Naive thymus-derived CD4-positive, alpha-beta T cell (primary cell): ENCODE data around the gene TERC. TPM values are rescaled to one million over a fixed set of nuclear protein-coding genes. Genes with fewer than 3 reads are reported as not detected.
"Not testable (repeated sequence)": the region's sequence is repeated elsewhere in the genome, so short reads cannot be mapped to it uniquely, and the experiment has no call there.

ENCODE experiments used
- ATAC-seq: fragments of 150-1000 bp; cut with Tn5 transposase; 2 replicates; pipeline ENCODE4 v1.10.0; 2021; ENCODE audit warnings: mild to moderate bottlenecking, moderate library complexity
- CTCF ChIA-PET: fragments of 350-600 bp; sonication (Branson Sonifier 250); formaldehyde crosslinking; loops from one replicate; lab custom pipeline; 2021; ENCODE audit warnings: antibody characterized with exemption; lab: Charles Lee
- POLR2A ChIA-PET: fragments of 350-600 bp; sonication (Branson Sonifier 250); formaldehyde crosslinking; loops from one replicate; lab custom pipeline; 2021; ENCODE audit warnings: antibody characterized with exemption, inconsistent platforms; lab: Charles Lee
- DNase-seq, 9 donors: peaks; one replicate each; pipeline versions ENCODE4 v3.0.0 to v3.0.0-alpha.2; 2020 to 2022; ENCODE audit warnings: mixed read lengths in 1 of 9
- H3K27ac ChIP-seq: one replicate; pipeline ENCODE4 v1.7.0; 2013; ENCODE audit warnings: mild to moderate bottlenecking, low read depth, low read length, moderate library complexity
- H3K27me3 ChIP-seq, 2 donors: one replicate each; pipeline ENCODE4 v1.7.0; 2013; ENCODE audit warnings: low read length in 2 of 2, mild to moderate bottlenecking in 2 of 2, moderate library complexity in 2 of 2; ENCODE audit not compliant: control insufficient read depth in 2 of 2, insufficient read depth in 2 of 2
- H3K36me3 ChIP-seq, 3 experiments: 1 replicate in 2 of 3; 2 replicates in 1 of 3; pipeline ENCODE4 v1.7.0; 2013; ENCODE audit warnings: low read length in 3 of 3, mild to moderate bottlenecking in 3 of 3, moderate library complexity in 1 of 3; ENCODE audit not compliant: insufficient read depth in 3 of 3, control insufficient read depth in 2 of 3
- H3K4me1 ChIP-seq, 2 donors: one replicate each; pipeline ENCODE4 v1.7.0; 2013; ENCODE audit warnings: low read length in 2 of 2, mild to moderate bottlenecking in 2 of 2, moderate library complexity in 1 of 2; ENCODE audit not compliant: control insufficient read depth in 2 of 2, insufficient read depth in 2 of 2
- H3K4me3 ChIP-seq: 2 replicates; pipeline ENCODE4 v1.7.0; 2013; ENCODE audit warnings: mild to moderate bottlenecking, low read length
- H3K9me3 ChIP-seq, 3 experiments: 1 replicate in 2 of 3; 2 replicates in 1 of 3; pipeline ENCODE4 v1.7.0; 2013; ENCODE audit warnings: low read length in 3 of 3; ENCODE audit not compliant: control insufficient read depth in 2 of 3
- H3K27ac Mint-ChIP-seq, 9 donors: one replicate each; pipeline ENCODE4 v1.8.0; 2020 to 2022; ENCODE audit warnings: mixed read lengths in 9 of 9, mild to moderate bottlenecking in 8 of 9, moderate library complexity in 5 of 9, inconsistent platforms in 2 of 9
- H3K27me3 Mint-ChIP-seq, 5 donors: one replicate each; pipeline ENCODE4 v1.8.0; 2021 to 2022; ENCODE audit warnings: mixed read lengths in 5 of 5, mild to moderate bottlenecking in 1 of 5
- H3K36me3 Mint-ChIP-seq, 5 donors: one replicate each; pipeline ENCODE4 v1.8.0; 2020 to 2022; ENCODE audit warnings: mixed read lengths in 5 of 5, mild to moderate bottlenecking in 3 of 5, inconsistent platforms in 1 of 5
- H3K4me1 Mint-ChIP-seq, 7 donors: one replicate each; pipeline ENCODE4 v1.8.0; 2020 to 2022; ENCODE audit warnings: mixed read lengths in 7 of 7, mild to moderate bottlenecking in 3 of 7, inconsistent platforms in 1 of 7
- H3K4me3 Mint-ChIP-seq, 10 donors: one replicate each; pipeline ENCODE4 v1.8.0; 2020 to 2022; ENCODE audit warnings: mild to moderate bottlenecking in 10 of 10, mixed read lengths in 10 of 10, moderate library complexity in 6 of 10, inconsistent platforms in 2 of 10
- H3K9me3 Mint-ChIP-seq, 11 donors: one replicate each; pipeline ENCODE4 v1.8.0; 2020 to 2022; ENCODE audit warnings: mixed read lengths in 11 of 11, mild to moderate bottlenecking in 4 of 11, inconsistent platforms in 1 of 11, moderate library complexity in 1 of 11
- intact Hi-C, 2 donors: fragments of 100-400 bp; cut with micrococcal nuclease; formaldehyde crosslinking; loops; one replicate each; pipeline ENCODE4 v1.15.1; 2023
- polyA plus RNA-seq, 2 donors: library from polyadenylated mRNA; unstranded; fragments of 300-500 nt; fragmentation: Illumina TruSeq; gene quantifications; one replicate each; pipeline ENCODE4 v1.2.3, GENCODE V29; 2021
- total RNA-seq, 6 experiments: library from RNA in 5 of 6; stranded (reverse) in 5 of 6; gene quantifications; 1 replicate in 5 of 6; 2 replicates in 1 of 6; pipeline ENCODE4 v1.2.3 and lab custom pipeline; 2021 to 2026

The TERC gene
- total and polyA plus RNA-seq, 7 experiments from 2014 or later, result 1.1 to 19.4 (median 5.8) TPM; not detected in 1

DNA sequence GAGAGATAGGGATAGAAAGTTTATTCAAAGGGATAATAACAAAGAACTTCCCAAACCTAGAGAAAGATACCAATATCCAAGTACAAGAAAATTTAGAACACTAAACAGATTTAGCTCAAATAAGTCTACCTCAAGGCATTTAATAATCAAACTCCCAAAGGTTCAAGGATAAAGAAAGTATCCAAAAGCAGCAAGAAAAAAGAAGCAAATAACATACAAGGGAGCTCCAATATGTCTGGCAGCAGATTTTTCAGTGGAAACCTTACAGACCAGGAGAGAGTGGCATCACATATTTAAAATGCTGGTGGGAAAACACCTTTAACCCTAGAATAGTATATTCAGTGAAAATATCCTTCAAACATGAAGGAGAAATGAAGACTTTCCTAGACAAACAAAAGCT lies 33.0 kb downstream of the TERC start:
- peaks cover 7 to 72% (median 34%) of the 10 kb centered on the region in 11 donors for H3K9me3 Mint-ChIP-seq
- peaks cover 15 to 74% (median 57%) of the 10 kb centered on the region in 5 donors for H3K27me3 Mint-ChIP-seq
- POLR2A ChIA-PET, result not testable (repeated sequence)

DNA sequence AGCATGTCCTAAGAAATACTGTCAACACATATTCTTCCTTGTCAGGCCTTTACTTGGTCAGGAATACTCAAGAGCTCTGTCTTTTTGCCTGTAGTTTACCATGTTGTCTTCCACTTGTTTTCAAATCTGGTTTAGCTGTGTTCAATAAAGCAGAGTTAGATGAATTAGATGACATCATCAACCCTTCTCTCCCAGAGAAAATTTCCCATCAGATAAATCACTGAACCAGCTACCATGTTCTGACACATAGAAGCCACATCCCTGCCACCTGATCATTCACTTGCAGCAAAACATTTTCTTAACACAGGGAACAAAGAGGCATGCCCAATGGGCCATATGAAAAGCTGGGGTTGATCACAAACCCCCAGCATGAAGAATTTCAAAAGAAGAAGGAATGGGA lies 42.1 kb downstream of the TERC start:
- Mint-ChIP-seq H3K9me3 (peaks cover 0 to 27% (median 9%) of the 10 kb centered on the region in 11 donors), H3K27ac (no peak overlapping the region), H3K4me3 (no peak overlapping the region), H3K36me3 (peaks cover 0 to 4% (median 0%) of the 10 kb centered on the region in 5 donors), H3K4me1 (no peaks in the 10 kb centered on the region), H3K27me3 (peaks cover 10 to 53% (median 34%) of the 10 kb centered on the region in 5 donors)
- no peak for DNase-seq
- POLR2A ChIA-PET, result no interaction called here
- Histone ChIP-seq H3K36me3 (no peaks in the 10 kb centered on the region), H3K27ac (no peak overlapping the region), H3K4me1 (no peaks in the 10 kb centered on the region), H3K9me3 (no peaks in the 10 kb centered on the region), H3K27me3 (no peaks in the 10 kb centered on the region), H3K4me3 (no peak overlapping the region)
- CTCF ChIA-PET, result no interaction called here
- ATAC-seq, result no peak
- intact Hi-C loops, result no loop called here

More for the DNA sequence above, 33.0 kb downstream of the TERC start:
- H3K9me3 ChIP-seq, H3K27me3 ChIP-seq, H3K27ac Mint-ChIP-seq, H3K4me3 Mint-ChIP-seq, H3K4me1 ChIP-seq, H3K36me3 ChIP-seq, H3K27ac ChIP-seq, H3K4me1 Mint-ChIP-seq, CTCF ChIA-PET, H3K4me3 ChIP-seq, intact Hi-C loops, ATAC-seq, DNase-seq: not testable (repeated sequence)
- H3K36me3 Mint-ChIP-seq, result peaks cover 0 to 15% (median 0%) of the 10 kb centered on the region in 5 donors

DNA sequence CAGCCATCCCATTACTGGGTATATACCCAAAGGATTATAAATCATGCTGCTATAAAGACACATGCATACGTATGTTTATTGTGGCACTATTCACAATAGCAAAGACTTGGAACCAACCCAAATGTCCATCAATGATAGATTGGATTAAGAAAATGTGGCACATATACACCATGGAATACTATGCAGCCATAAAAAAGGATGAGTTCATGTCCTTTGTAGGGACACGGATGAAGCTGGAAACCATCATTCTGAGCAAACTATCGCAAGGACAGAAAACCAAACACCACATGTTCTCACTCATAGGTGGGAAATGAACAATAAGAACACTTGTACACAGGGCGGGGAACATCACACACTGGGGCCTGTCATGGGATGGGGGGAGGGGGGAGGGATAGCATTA lies 46.4 kb downstream of the TERC start:
- H3K9me3 Mint-ChIP-seq, result peaks cover 0 to 26% (median 8%) of the 10 kb centered on the region in 11 donors
- H3K36me3 ChIP-seq, result not testable (repeated sequence)

More for the DNA sequence above, 46.4 kb downstream of the TERC start:
- CTCF ChIA-PET, intact Hi-C loops, H3K36me3 Mint-ChIP-seq, H3K4me3 Mint-ChIP-seq, H3K4me1 Mint-ChIP-seq, H3K4me1 ChIP-seq, H3K9me3 ChIP-seq, ATAC-seq, H3K4me3 ChIP-seq, H3K27ac ChIP-seq, H3K27me3 ChIP-seq, POLR2A ChIA-PET, H3K27ac Mint-ChIP-seq, DNase-seq: not testable (repeated sequence)
- H3K27me3 Mint-ChIP-seq, result peaks cover 4 to 51% (median 44%) of the 10 kb centered on the region in 5 donors

Other genes with a start within 250 kb of the TERC start
- gene MECOM, start 101.3 kb downstream of the TERC start, total RNA-seq, result under 1 TPM in 1 of 5 experiments, not detected in 4; 0.42 TPM
- gene MECOM, start 101.3 kb downstream of the TERC start, polyA plus RNA-seq, result not detected
- gene ACTRT3, start 4.5 kb upstream of the TERC start, total RNA-seq, result under 1 TPM in 1 of 5 experiments, not detected in 4; 0.36 TPM
- gene ACTRT3, start 4.5 kb upstream of the TERC start, polyA plus RNA-seq, result under 1 TPM in 1 of 2 donors, not detected in 1; 0.32 TPM
- gene MYNN, start 8.3 kb upstream of the TERC start, total RNA-seq, result 10 to 100 TPM; 16.2 to 20.8 (median 19.0) TPM
- 10 to 100 TPM; 12.8 to 16.3 TPM for gene MYNN, start 8.3 kb upstream of the TERC start, polyA plus RNA-seq
- gene LRRIQ4, start 47.8 kb upstream of the TERC start, total RNA-seq, result under 1 TPM in 1 of 5 experiments, not detected in 4; 0.12 TPM
- gene LRRIQ4, start 47.8 kb upstream of the TERC start, polyA plus RNA-seq, result not detected
- gene LRRC34, start 47.8 kb upstream of the TERC start, total RNA-seq, result 1 to 10 TPM in 1 of 5 experiments, under 1 TPM in 4; 0.30 to 3.7 (median 0.42) TPM
- gene LRRC34, start 47.8 kb upstream of the TERC start, polyA plus RNA-seq, result under 1 TPM; 0.26 to 0.40 TPM
- not detected for gene LRRC31, start 104.9 kb upstream of the TERC start, total RNA-seq
- not detected for gene LRRC31, start 104.9 kb upstream of the TERC start, polyA plus RNA-seq
- not detected for gene SAMD7, start 146.5 kb upstream of the TERC start, total RNA-seq
- not detected for gene SAMD7, start 146.5 kb upstream of the TERC start, polyA plus RNA-seq
- 100 to 1,000 TPM in 3 of 5 experiments, 10 to 100 TPM in 2; 75.2 to 156 (median 110) TPM for gene SEC62, start 201.7 kb upstream of the TERC start, total RNA-seq
- 100 to 1,000 TPM in 1 of 2 donors, 10 to 100 TPM in 1; 68.1 to 253 TPM for gene SEC62, start 201.7 kb upstream of the TERC start, polyA plus RNA-seq